Stimulated activated CD4-positive, alpha-beta T cell treated with anti-CD3 and anti-CD28 coated beads, Interleukin-1b, Interleukin-23, amount 100 ng/mL, for 48 hours (primary cell): ENCODE results near the gene ARMC2.

Source experiments
- DNase-seq: peaks from one replicate; pipeline ENCODE4 v3.0.0-alpha.2; 2020

The ARMC2 gene

GRCh38 chr6:108998485-108998884, 150.3 kb downstream of the ARMC2 start:
- DNase-seq = no peak

GRCh38 chr6:108999428-108999827, 151.2 kb downstream of the ARMC2 start:
- no peak for DNase-seq

GRCh38 chr6:109000289-109000688, 152.1 kb downstream of the ARMC2 start:
- no peak for DNase-seq

GRCh38 chr6:109001291-109001894, 153.2 kb downstream of the ARMC2 start:
- no peak for DNase-seq

- no peak for DNase-seq
These were observed 154.0 kb downstream of the ARMC2 start for GRCh38 chr6:109002051-109002697.

GRCh38 chr6:109002882-109003281, 154.7 kb downstream of the ARMC2 start:
- no peak for DNase-seq

- DNase-seq = no peak
These were observed 158.6 kb downstream of the ARMC2 start for GRCh38 chr6:109006818-109007217.

GRCh38 chr6:109007521-109007920, 159.3 kb downstream of the ARMC2 start:
- DNase-seq = no peak

- no peak for DNase-seq
These were observed 159.8 kb downstream of the ARMC2 start for GRCh38 chr6:109008054-109008453.

GRCh38 chr6:109008537-109009235, 160.5 kb downstream of the ARMC2 start:
- peak; percentile 2 for DNase-seq

- DNase-seq = peak; percentile 86
These were observed 161.2 kb downstream of the ARMC2 start for GRCh38 chr6:109009236-109009961.

GRCh38 chr6:109009962-109010704, 161.9 kb downstream of the ARMC2 start:
- DNase-seq = no peak

- no peak for DNase-seq
These were observed 162.5 kb downstream of the ARMC2 start for GRCh38 chr6:109010705-109011102.

- no peak for DNase-seq
These were observed 165.6 kb downstream of the ARMC2 start for GRCh38 chr6:109013656-109014305.

- no peak for DNase-seq
These were observed 166.4 kb downstream of the ARMC2 start for GRCh38 chr6:109014606-109015005.

GRCh38 chr6:109015176-109015575, 167.0 kb downstream of the ARMC2 start:
- DNase-seq = no peak

- no peak for DNase-seq
These were observed 171.7 kb downstream of the ARMC2 start for GRCh38 chr6:109019911-109020310.

GRCh38 chr6:109021870-109022269, 173.6 kb downstream of the ARMC2 start:
- no peak for DNase-seq

- DNase-seq = no peak
These were observed 175.2 kb downstream of the ARMC2 start for GRCh38 chr6:109023356-109023925.
